IMR-90 (cell line): Measurements from ENCODE around the gene HS3ST1. TPM values are rescaled to one million over a fixed set of nuclear protein-coding genes. Genes with fewer than 3 reads are reported as not detected.

ENCODE experiments used
- ATAC-seq: fragments of 200-7000 bp; cut with Tn5 transposase; 2 replicates; pipeline ENCODE4 v1.9.1; 2020; ENCODE audit warnings: low read depth, mild to moderate bottlenecking, moderate library complexity
- BruUV-seq: library from RNA; stranded (reverse); fragments of 400-500 nt; replicated peaks from 2 replicates; lab custom pipeline; 2021; lab: Mats Ljungman, UMichigan
- CTCF ChIA-PET: fragments of 300-600 bp; formaldehyde crosslinking; extraction: SDS; loops from one replicate; lab custom pipeline; 2021; ENCODE audit warnings: antibody characterized with exemption; lab: Yijun Ruan, JAX
- POLR2A ChIA-PET: fragments of 300-600 bp; sonication (Branson Sonifier 250); formaldehyde crosslinking; loops from one replicate; lab custom pipeline; 2022; ENCODE audit warnings: antibody characterized with exemption; ENCODE audit not compliant: unreplicated experiment; lab: Charles Lee
- DNase-seq: peaks from one replicate; pipeline ENCODE4 v3.0.0; 2013
- H2AFZ ChIP-seq: replicated peaks from 2 replicates; pipeline ENCODE3; 2013; ENCODE audit warnings: low read length, mild to moderate bottlenecking; ENCODE audit not compliant: poor library complexity
- H2AK5ac ChIP-seq: 2 replicates; pipeline ENCODE4 v1.6.1; 2013; ENCODE audit warnings: low read depth, low read length, inconsistent platforms
- H2AK9ac ChIP-seq: replicated peaks from 2 replicates; pipeline ENCODE3; 2013; ENCODE audit warnings: mild to moderate bottlenecking, low read depth, low read length, moderate library complexity; ENCODE audit not compliant: poor library complexity
- H2BK120ac ChIP-seq: 2 replicates; pipeline ENCODE4 v1.6.1; 2013; ENCODE audit warnings: low read depth, low read length, inconsistent platforms
- H2BK15ac ChIP-seq: 3 replicates; pipeline ENCODE4 v1.6.1; 2013; ENCODE audit warnings: low read depth, low read length, inconsistent platforms
- H2BK20ac ChIP-seq: 2 replicates; pipeline ENCODE4 v1.6.1; 2013; ENCODE audit warnings: low read depth, mild to moderate bottlenecking, inconsistent platforms, low read length, moderate library complexity
- H2BK5ac ChIP-seq: 2 replicates; pipeline ENCODE4 v1.6.1; 2013; ENCODE audit warnings: mild to moderate bottlenecking, low read depth, low read length, inconsistent platforms; ENCODE audit not compliant: poor library complexity, severe bottlenecking
- H3K14ac ChIP-seq: replicated peaks from 2 replicates; pipeline ENCODE4 v1.6.1; 2013; ENCODE audit warnings: low read depth, low read length, inconsistent platforms
- H3K18ac ChIP-seq: 2 replicates; pipeline ENCODE4 v1.6.1; 2013; ENCODE audit warnings: low read depth, low read length, control low read depth
- H3K23ac ChIP-seq: 2 replicates; pipeline ENCODE4 v1.6.1; 2013; ENCODE audit warnings: low read depth, low read length, inconsistent platforms
- H3K27ac ChIP-seq: 2 replicates; pipeline ENCODE4 v1.5.1; 2013; ENCODE audit warnings: mild to moderate bottlenecking, control low read depth, low read length; ENCODE audit not compliant: insufficient read depth
- H3K27me3 ChIP-seq: 2 replicates; pipeline ENCODE4 v1.6.1; 2013; ENCODE audit warnings: low read length; ENCODE audit not compliant: control insufficient read depth, insufficient read depth
- H3K36me3 ChIP-seq: 2 replicates; pipeline ENCODE4 v1.6.1; 2013; ENCODE audit warnings: low read length, mixed read lengths; ENCODE audit not compliant: control insufficient read depth, insufficient read depth
- H3K4ac ChIP-seq: 2 replicates; pipeline ENCODE4 v1.6.1; 2013; ENCODE audit warnings: low read depth, low read length, inconsistent platforms
- H3K4me1 ChIP-seq: 2 replicates; pipeline ENCODE4 v1.6.1; 2013; ENCODE audit warnings: low read length, mixed read lengths; ENCODE audit not compliant: control insufficient read depth, insufficient read depth
- H3K4me2 ChIP-seq: 2 replicates; pipeline ENCODE4 v1.6.1; 2013; ENCODE audit warnings: low read depth, mild to moderate bottlenecking, control low read depth, low read length, moderate library complexity
- H3K4me3 ChIP-seq: 2 replicates; pipeline ENCODE4 v1.5.1; 2013; ENCODE audit warnings: low read depth, mild to moderate bottlenecking, control low read depth, low read length, moderate library complexity; ENCODE audit not compliant: insufficient read depth
- H3K56ac ChIP-seq: 2 replicates; pipeline ENCODE4 v1.6.1; 2013; ENCODE audit warnings: low read length, inconsistent platforms; ENCODE audit not compliant: insufficient read depth; ENCODE audit errors: extremely low read depth
- H3K79me1 ChIP-seq, 2 experiments: 2 replicates each; pipeline ENCODE4 v1.6.1; 2013; ENCODE audit warnings: low read length in 2 of 2, inconsistent platforms in 1 of 2, low read depth in 1 of 2
- H3K9ac ChIP-seq: 2 replicates; pipeline ENCODE4 v1.6.1; 2013; ENCODE audit warnings: low read depth, low read length, control low read depth
- H3K9me1 ChIP-seq: 2 replicates; pipeline ENCODE4 v1.6.1; 2013; ENCODE audit warnings: low read length, inconsistent platforms; ENCODE audit not compliant: insufficient read depth
- H3K9me3 ChIP-seq: 2 replicates; pipeline ENCODE4 v1.6.1; 2013; ENCODE audit warnings: low read length; ENCODE audit not compliant: control insufficient read depth, insufficient read depth
- H4K20me1 ChIP-seq: 2 replicates; pipeline ENCODE4 v1.6.1; 2013; ENCODE audit warnings: low read length, inconsistent platforms; ENCODE audit not compliant: insufficient read depth
- H4K5ac ChIP-seq: 2 replicates; pipeline ENCODE4 v1.6.1; 2013; ENCODE audit warnings: mild to moderate bottlenecking, low read depth, low read length, control low read depth
- H4K8ac ChIP-seq, 2 experiments: 2 replicates each; pipeline ENCODE4 v1.6.1; 2013; ENCODE audit warnings: low read depth in 2 of 2, low read length in 2 of 2, control low read depth in 1 of 2, inconsistent platforms in 1 of 2
- H4K91ac ChIP-seq: 2 replicates; pipeline ENCODE4 v1.6.1; 2013; ENCODE audit warnings: low read depth, low read length, inconsistent platforms; ENCODE audit not compliant: insufficient read depth
- BHLHE40 ChIP-seq: fragments of 150-350 bp; IDR thresholded peaks from 2 replicates; pipeline ENCODE4 v1.6.1; 2016; ENCODE audit warnings: mild to moderate bottlenecking, low read depth, low read length
- CEBPB ChIP-seq: IDR thresholded peaks from 2 replicates; pipeline ENCODE4 v1.6.1; 2012; ENCODE audit warnings: low read depth, low read length, improper control_type of control experiment
- CHD1 ChIP-seq: IDR thresholded peaks from 2 replicates; pipeline ENCODE4 v1.6.1; 2012; ENCODE audit warnings: low read depth, low read length, improper control_type of control experiment
- FOS ChIP-seq: fragments of 150-350 bp; IDR thresholded peaks from 2 replicates; pipeline ENCODE4 v1.6.1; 2016; ENCODE audit warnings: low read depth, low read length
- MAFK ChIP-seq: IDR thresholded peaks from 2 replicates; pipeline ENCODE4 v1.6.1; 2012; ENCODE audit warnings: low read depth, low read length, improper control_type of control experiment
- MAZ ChIP-seq: IDR thresholded peaks from 2 replicates; pipeline ENCODE4 v1.6.1; 2012; ENCODE audit warnings: low read depth, mild to moderate bottlenecking, low read length, improper control_type of control experiment, moderate library complexity, borderline replicate concordance
- MXI1 ChIP-seq: IDR thresholded peaks from 2 replicates; pipeline ENCODE4 v1.6.1; 2012; ENCODE audit warnings: low read depth, mild to moderate bottlenecking, low read length, moderate library complexity, borderline replicate concordance
- NFE2L2 ChIP-seq: fragments of 150-350 bp; IDR thresholded peaks from 2 replicates; pipeline ENCODE4 v1.6.1; 2016; ENCODE audit warnings: low read depth, mild to moderate bottlenecking, low read length
- RAD21 ChIP-seq: IDR thresholded peaks from 2 replicates; pipeline ENCODE4 v1.6.1; 2012; ENCODE audit warnings: low read length, improper control_type of control experiment
- RCOR1 ChIP-seq: IDR thresholded peaks from 2 replicates; pipeline ENCODE4 v1.6.1; 2012; ENCODE audit warnings: mild to moderate bottlenecking, low read length, improper control_type of control experiment; ENCODE audit not compliant: insufficient replicate concordance
- RFX5 ChIP-seq: IDR thresholded peaks from 2 replicates; pipeline ENCODE4 v1.8.0; 2012; ENCODE audit warnings: low read depth, mild to moderate bottlenecking, low read length, moderate library complexity
- SMC3 ChIP-seq: fragments of 150-350 bp; IDR thresholded peaks from 2 replicates; pipeline ENCODE4 v1.6.1; 2016; ENCODE audit warnings: low read depth, mild to moderate bottlenecking, antibody characterized with exemption, low read length, moderate library complexity
- USF2 ChIP-seq: fragments of 150-350 bp; IDR thresholded peaks from 2 replicates; pipeline ENCODE4 v1.6.1; 2017; ENCODE audit warnings: mild to moderate bottlenecking, antibody characterized with exemption, low read length, low read depth
- dilution Hi-C: fragments of 300-500 bp; cut with HindIII; formaldehyde crosslinking; loops from one replicate; pipeline ENCODE4 v1.14.3; 2018; ENCODE audit warnings: low sequenced_read_pairs; ENCODE audit not compliant: unreplicated experiment
- in situ Hi-C: fragments of 300-500 bp; cut with MboI; formaldehyde crosslinking; loops from 3 replicates; pipeline ENCODE4 v1.14.3; 2019; ENCODE audit warnings: low sequenced_read_pairs, inconsistent platforms, mixed read lengths
- intact Hi-C: fragments of 100-400 bp; cut with micrococcal nuclease; formaldehyde crosslinking; loops from 2 replicates; pipeline ENCODE4 v1.10.0; 2022
- polyA plus RNA-seq, 3 experiments: library from polyadenylated mRNA; depleted of rRNA; stranded (reverse); fragments of >200 nt; gene quantifications; 2 replicates each; pipeline ENCODE4 v1.2.3, GENCODE V29; 2012; ENCODE audit warnings: low replicate concordance in 1 of 3
- total RNA-seq: library from RNA; depleted of rRNA; stranded (reverse); fragments of >200 nt; gene quantifications from 2 replicates; pipeline ENCODE4 v1.2.3, GENCODE V29; 2012
- TF ChIP-seq, protein P1 (sequence below): conservative IDR thresholded peaks from 2 replicates; pipeline ENCODE4 v1.5.1; 2012; ENCODE audit warnings: mild to moderate bottlenecking, low read depth, low read length, improper control_type of control experiment

The HS3ST1 gene
- total and polyA plus RNA-seq, 2 of the 4 experiments (the other 2 are of a cell fraction), result 0.09 TPM; not detected in 1

DNA sequence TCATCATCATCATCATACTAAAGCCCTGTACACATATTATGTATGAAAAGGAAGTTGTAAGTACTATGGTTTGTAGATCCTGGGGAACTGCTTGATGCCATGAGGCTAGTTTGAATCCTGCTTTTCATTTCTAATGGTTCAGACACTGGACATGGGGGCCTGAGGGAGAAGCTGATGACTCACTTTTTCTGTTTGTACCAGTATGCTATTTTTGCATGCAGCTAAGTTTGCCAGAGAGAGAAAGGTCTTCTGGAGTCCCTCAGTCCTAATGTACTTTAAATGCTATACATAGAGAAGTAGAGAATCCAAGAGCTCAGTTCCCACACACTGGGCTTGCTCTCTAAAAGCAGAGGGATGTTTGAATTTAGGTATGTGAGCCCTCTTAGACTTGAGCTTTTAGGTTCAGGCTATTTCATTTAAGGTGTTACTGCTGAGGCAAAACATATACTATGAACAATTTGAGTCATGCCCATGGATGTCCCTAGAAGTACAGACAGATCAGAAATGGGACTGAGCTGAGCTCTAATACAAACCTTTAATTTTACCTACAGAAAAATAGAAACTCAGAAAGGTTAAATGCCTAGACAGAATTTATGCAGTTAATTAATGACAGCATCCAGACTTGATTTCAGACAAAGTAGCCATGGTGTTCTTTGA lies 17.6 kb upstream of the HS3ST1 start:
- Histone ChIP-seq H2AK9ac (no peak overlapping the region), H2BK20ac (no peak overlapping the region), H3K23ac (no peak overlapping the region), H3K4ac (no peak overlapping the region), H3K27ac (no peak overlapping the region), H2BK5ac (no peak overlapping the region), H2AFZ (no peak overlapping the region), H4K8ac (no peak overlapping the region), H4K91ac (no peak overlapping the region), H3K9ac (no peak overlapping the region), H2AK5ac (no peak overlapping the region), H3K9me1 (no peaks in the 10 kb centered on the region), H3K4me1 (no peaks in the 10 kb centered on the region; the same call in 1 of the 2 replicates), H3K4me3 (no peak overlapping the region), H3K14ac (no peak overlapping the region), H3K9me3 (no peaks in the 10 kb centered on the region), H4K5ac (no peak overlapping the region), H3K56ac (no peak overlapping the region), H3K27me3 (no peaks in the 10 kb centered on the region), H3K36me3 (no peaks in the 10 kb centered on the region), H2BK120ac (no peak overlapping the region), H2BK15ac (no peak overlapping the region), H3K79me1 (no peaks in the 10 kb centered on the region), H3K18ac (no peak overlapping the region), H3K4me2 (peak overlapping the region; percentile 41; the same call in 1 of the 2 replicates), H4K20me1 (no peaks in the 10 kb centered on the region)
- CTCF ChIA-PET, result no interaction called here
- POLR2A ChIA-PET, result no interaction called here
- peak; percentile 38 for DNase-seq
- no TSS peak for BruUV-seq
- peak; percentile 40 for ATAC-seq
- in situ Hi-C loops, result no loop called here
- intact Hi-C loops, result no loop called here
- dilution Hi-C loops, result no loop called here
- TF ChIP-seq MAFK (no peak), CHD1 (no peak), BHLHE40 (no peak), RAD21 (no peak), CEBPB (no peak), SMC3 (no peak), NFE2L2 (no peak), RCOR1 (no peak), FOS (no peak), MXI1 (no peak), MAZ (no peak), RFX5 (no peak), USF2 (no peak)
- TF ChIP-seq, protein P1, sequence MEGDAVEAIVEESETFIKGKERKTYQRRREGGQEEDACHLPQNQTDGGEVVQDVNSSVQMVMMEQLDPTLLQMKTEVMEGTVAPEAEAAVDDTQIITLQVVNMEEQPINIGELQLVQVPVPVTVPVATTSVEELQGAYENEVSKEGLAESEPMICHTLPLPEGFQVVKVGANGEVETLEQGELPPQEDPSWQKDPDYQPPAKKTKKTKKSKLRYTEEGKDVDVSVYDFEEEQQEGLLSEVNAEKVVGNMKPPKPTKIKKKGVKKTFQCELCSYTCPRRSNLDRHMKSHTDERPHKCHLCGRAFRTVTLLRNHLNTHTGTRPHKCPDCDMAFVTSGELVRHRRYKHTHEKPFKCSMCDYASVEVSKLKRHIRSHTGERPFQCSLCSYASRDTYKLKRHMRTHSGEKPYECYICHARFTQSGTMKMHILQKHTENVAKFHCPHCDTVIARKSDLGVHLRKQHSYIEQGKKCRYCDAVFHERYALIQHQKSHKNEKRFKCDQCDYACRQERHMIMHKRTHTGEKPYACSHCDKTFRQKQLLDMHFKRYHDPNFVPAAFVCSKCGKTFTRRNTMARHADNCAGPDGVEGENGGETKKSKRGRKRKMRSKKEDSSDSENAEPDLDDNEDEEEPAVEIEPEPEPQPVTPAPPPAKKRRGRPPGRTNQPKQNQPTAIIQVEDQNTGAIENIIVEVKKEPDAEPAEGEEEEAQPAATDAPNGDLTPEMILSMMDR, result no peak
